DOHH2 (cell line): ENCODE results near the gene EPN3.
A peak's percentile ranks its signal among the peaks of the same experiment; 100 is the strongest.

Experiments used
- H3F3A ChIP-seq: fragments of 200-600 bp; sonication (generic), shearing (Covaris generic); 2 replicates; pipeline ENCODE4 v1.6.0; 2016; ENCODE audit warnings: antibody characterized with exemption, mild to moderate bottlenecking; ENCODE audit not compliant: control insufficient read depth, insufficient read depth
- H3K27ac ChIP-seq: fragments of 200-600 bp; sonication (generic); 2 replicates; pipeline ENCODE4 v1.5.1; 2014; ENCODE audit warnings: low read depth, mild to moderate bottlenecking, low read length, moderate library complexity
- H3K27me3 ChIP-seq: fragments of 200-600 bp; sonication (generic); 2 replicates; pipeline ENCODE4 v1.6.1; 2014; ENCODE audit warnings: mild to moderate bottlenecking, low read length, mixed read lengths; ENCODE audit not compliant: control insufficient read depth
- H3K36me3 ChIP-seq: fragments of 200-600 bp; sonication (generic); 2 replicates; pipeline ENCODE4 v1.6.1; 2014; ENCODE audit warnings: mild to moderate bottlenecking, low read length, moderate library complexity, mixed read lengths; ENCODE audit not compliant: control insufficient read depth
- H3K4me1 ChIP-seq: fragments of 200-600 bp; sonication (generic); 2 replicates; pipeline ENCODE4 v1.6.1; 2014; ENCODE audit warnings: mild to moderate bottlenecking, low read length, mixed read lengths; ENCODE audit not compliant: control insufficient read depth
- H3K4me2 ChIP-seq: fragments of 200-600 bp; sonication (generic); 2 replicates; pipeline ENCODE4 v1.6.0; 2014; ENCODE audit warnings: mild to moderate bottlenecking, low read length, moderate library complexity
- H3K4me3 ChIP-seq: fragments of 200-600 bp; sonication (generic); 2 replicates; pipeline ENCODE4 v1.5.1; 2014; ENCODE audit warnings: mild to moderate bottlenecking, low read length, mixed read lengths
- H3K79me2 ChIP-seq: fragments of 200-600 bp; sonication (generic); 2 replicates; pipeline ENCODE4 v1.6.1; 2014; ENCODE audit warnings: mild to moderate bottlenecking, low read length, mixed read lengths; ENCODE audit not compliant: control insufficient read depth
- H3K9me2 ChIP-seq: fragments of 200-600 bp; sonication (generic); replicated peaks from 2 replicates; pipeline ENCODE4 v1.6.1; 2014; ENCODE audit warnings: mild to moderate bottlenecking, low read length, mixed read lengths; ENCODE audit not compliant: control insufficient read depth
- H3K9me3 ChIP-seq: fragments of 200-600 bp; sonication (generic); 2 replicates; pipeline ENCODE4 v1.6.1; 2014; ENCODE audit warnings: antibody characterized with exemption, low read length, mixed read lengths; ENCODE audit not compliant: control insufficient read depth, insufficient read depth
- H4K20me1 ChIP-seq: fragments of 200-600 bp; sonication (generic); 2 replicates; pipeline ENCODE4 v1.6.0; 2014; ENCODE audit warnings: low read depth, mild to moderate bottlenecking, antibody characterized with exemption, low read length, moderate library complexity; ENCODE audit not compliant: control insufficient read depth, insufficient read depth
- CTCF ChIP-seq: fragments of 200-600 bp; sonication (generic); IDR thresholded peaks from one replicate; pipeline ENCODE4 v1.5.1; 2014; ENCODE audit warnings: antibody characterized with exemption, mild to moderate bottlenecking, low read depth, low read length; ENCODE audit not compliant: poor library complexity, severe bottlenecking
- EZH2phosphoT487 ChIP-seq: fragments of 200-600 bp; sonication (generic); IDR thresholded peaks from 2 replicates; pipeline ENCODE4 v1.6.1; 2017; ENCODE audit warnings: borderline replicate concordance, mild to moderate bottlenecking, antibody characterized with exemption, low read length, moderate library complexity, mixed read lengths

EPN3 gene

GRCh38 chr17:50546701-50547034, 14.1 kb downstream of the EPN3 start:
- peak overlapping the region; percentile 63 for H3K4me2 ChIP-seq
- TF ChIP-seq CTCF (no peak), EZH2phosphoT487 (no peak)
- H3F3A ChIP-seq, result no peaks in the 10 kb centered on the region
- no peak overlapping the region for H3K27ac ChIP-seq
- peak overlapping the region; percentile 84 for H3K4me3 ChIP-seq
- H3K9me2 ChIP-seq, result no peaks in the 10 kb centered on the region
- peaks cover 16% of the 10 kb centered on the region for H3K4me1 ChIP-seq
- peaks cover 3% of the 10 kb centered on the region; the same call in 1 of the 2 replicates for H4K20me1 ChIP-seq
- H3K36me3 ChIP-seq, result no peaks in the 10 kb centered on the region
- no peaks in the 10 kb centered on the region for H3K79me2 ChIP-seq
- peaks cover 10% of the 10 kb centered on the region; the same call in 1 of the 2 replicates for H3K27me3 ChIP-seq
- H3K9me3 ChIP-seq, result no peaks in the 10 kb centered on the region

DNA sequence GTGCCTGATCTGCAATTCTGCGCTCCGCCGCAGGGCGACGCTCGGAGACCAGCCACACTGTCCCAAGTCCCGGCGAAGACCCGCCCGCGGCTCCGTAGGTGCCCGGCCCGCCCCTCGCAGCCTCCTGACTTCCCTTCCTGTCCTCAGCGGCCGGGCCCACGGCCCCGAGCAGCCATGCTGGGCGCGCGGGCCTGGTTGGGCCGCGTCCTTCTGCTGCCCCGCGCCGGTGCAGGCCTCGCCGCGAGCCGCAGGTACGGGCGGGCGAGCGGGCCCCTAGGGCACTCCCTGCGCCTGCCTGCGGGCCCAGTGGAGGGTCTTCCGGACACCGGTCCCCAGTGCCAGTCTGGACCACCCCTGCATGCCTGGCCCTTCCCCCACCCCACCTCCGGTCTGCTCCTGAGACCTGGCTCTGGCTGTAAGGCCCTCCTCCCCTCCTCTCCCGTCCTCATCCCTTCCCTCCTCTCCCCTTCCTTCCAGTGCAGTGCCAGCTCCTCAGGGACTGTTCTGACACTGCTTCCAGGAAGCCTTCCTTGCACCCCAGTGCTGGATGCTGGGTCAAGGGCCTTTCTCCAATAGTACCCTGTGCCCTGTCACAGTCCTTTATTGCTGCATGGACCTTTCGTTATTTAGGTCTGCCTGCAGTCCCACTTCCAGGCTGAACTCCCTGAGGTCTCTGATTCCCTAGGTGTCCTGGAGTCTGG, 14.7 kb downstream of the EPN3 start, which contains the start of gene SPATA20:
Gene SPATA20, plus strand, starts transcription at position 140 of the 701 bp plus-strand sequence. Its CDS starts 35 bp downstream, at position 175.
- Histone ChIP-seq H4K20me1 (peaks cover 3% of the 10 kb centered on the region; the same call in 1 of the 2 replicates), H3K4me3 (peak within 1 kb of the TSS; percentile 84), H3K4me1 (peaks cover 13% of the 10 kb centered on the region), H3K27ac (no peak within 1 kb of the TSS), H3K36me3 (no peaks in the 10 kb centered on the region), H3F3A (no peaks in the 10 kb centered on the region), H3K9me3 (no peaks in the 10 kb centered on the region), H3K9me2 (no peaks in the 10 kb centered on the region), H3K27me3 (peaks cover 10% of the 10 kb centered on the region; the same call in 1 of the 2 replicates), H3K4me2 (peak within 1 kb of the TSS; percentile 63), H3K79me2 (no peaks in the 10 kb centered on the region)
- TF ChIP-seq EZH2phosphoT487 (no peak), CTCF (peak; percentile 94)

DNA sequence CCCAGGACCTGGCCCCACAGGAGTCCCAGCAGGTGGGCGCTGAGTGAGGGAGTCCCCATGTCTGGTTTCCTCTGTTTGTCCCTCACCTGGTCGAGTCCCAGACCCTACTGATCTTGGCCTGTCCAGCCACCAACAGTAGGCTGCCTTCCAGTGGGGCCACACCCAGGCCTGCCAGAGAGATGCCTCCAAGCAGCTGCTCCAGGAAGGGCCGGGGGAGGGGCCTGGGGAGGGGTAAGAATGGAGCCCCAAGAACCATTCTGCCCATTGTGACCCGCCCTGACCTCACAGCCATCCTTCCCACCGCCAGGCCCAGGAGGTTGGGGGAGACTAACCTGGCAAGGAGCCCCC, 15.2 kb downstream of the EPN3 start:
- H3K27ac ChIP-seq, result no peak overlapping the region
- peaks cover 10% of the 10 kb centered on the region; the same call in 1 of the 2 replicates for H3K27me3 ChIP-seq
- H3F3A ChIP-seq, result no peaks in the 10 kb centered on the region
- H4K20me1 ChIP-seq, result peaks cover 3% of the 10 kb centered on the region; the same call in 1 of the 2 replicates
- no peaks in the 10 kb centered on the region for H3K36me3 ChIP-seq
- H3K4me3 ChIP-seq, result peak overlapping the region; percentile 84
- TF ChIP-seq EZH2phosphoT487, result no peak
- TF ChIP-seq CTCF, result no peak
- H3K4me2 ChIP-seq, result peak overlapping the region; percentile 63
- H3K79me2 ChIP-seq, result no peaks in the 10 kb centered on the region
- H3K9me2 ChIP-seq, result no peaks in the 10 kb centered on the region
- no peaks in the 10 kb centered on the region for H3K9me3 ChIP-seq
- H3K4me1 ChIP-seq, result peaks cover 8% of the 10 kb centered on the region
